Limb (tissue), 2 donors: ENCODE measurements around the gene GPR141.

Experiments used
- DNase-seq, 2 donors: peaks; one replicate each; pipeline ENCODE4 v3.0.0-alpha.2; 2016; ENCODE audit errors: extremely low spot score in 2 of 2

GPR141 gene

DNA sequence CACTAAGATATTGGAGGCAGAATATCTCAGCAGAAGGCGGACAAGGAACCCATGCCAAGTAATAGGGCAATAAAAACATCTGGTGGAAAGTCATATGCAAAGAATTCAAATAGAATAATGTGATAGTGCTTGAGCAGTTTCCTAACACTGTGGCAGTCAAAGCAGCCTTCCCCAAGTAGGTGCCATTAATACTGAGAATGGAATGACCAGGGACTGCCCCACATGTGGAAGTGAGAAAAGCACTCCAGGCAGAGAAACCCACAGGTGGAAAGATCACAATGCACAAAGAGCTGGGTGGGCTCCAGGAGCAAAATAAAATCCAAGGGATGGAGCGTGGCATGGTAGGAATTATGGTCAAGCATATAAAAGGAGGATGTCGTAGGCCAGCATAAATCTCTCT is 100.4 kb downstream of the GPR141 start:
- DNase-seq = no peak

DNA sequence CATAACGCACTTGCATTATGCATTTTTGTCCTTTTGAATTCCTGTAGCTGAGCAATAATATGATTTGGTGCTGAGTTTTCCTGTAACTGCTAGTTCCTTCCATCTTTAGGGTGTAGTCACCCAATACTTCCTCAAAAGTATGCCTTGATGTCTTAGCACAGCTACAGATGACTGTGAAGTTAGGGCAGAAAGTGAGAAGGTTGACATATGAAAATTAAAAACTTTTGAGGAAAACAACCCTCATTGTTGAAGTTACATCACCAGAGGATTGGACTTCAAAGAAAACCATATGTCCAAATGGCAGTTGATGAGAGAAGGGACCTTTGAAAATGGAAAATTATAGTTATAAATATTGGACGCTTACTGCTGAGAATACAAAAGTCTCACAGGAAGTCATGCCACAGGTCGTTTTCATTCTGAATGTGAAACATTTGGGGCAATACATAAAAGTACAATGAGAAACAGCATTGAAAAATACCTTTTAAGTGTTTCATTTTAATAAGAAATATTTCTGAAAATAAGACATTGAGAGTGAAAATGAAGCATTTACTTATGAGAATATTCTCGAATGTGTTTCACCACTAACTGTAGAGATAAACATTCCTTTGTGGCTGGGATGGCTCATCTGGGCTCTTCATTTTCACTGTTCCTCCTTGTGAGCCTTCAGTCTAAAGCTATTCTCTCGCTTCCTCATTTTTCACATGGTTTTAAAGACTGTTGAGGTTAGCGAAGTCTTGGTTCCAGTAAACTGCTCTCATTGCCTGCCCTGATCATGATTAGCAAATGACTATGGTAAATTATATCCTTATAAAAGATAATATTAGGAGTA is 103.4 kb downstream of the GPR141 start:
- DNase-seq = no peak
